ENCODE data around the gene TYW1.
"Not testable (repeated sequence)": the region's sequence is repeated elsewhere in the genome, so short reads cannot be mapped to it uniquely, and the experiment has no call there.

TYW1 gene

DNA sequence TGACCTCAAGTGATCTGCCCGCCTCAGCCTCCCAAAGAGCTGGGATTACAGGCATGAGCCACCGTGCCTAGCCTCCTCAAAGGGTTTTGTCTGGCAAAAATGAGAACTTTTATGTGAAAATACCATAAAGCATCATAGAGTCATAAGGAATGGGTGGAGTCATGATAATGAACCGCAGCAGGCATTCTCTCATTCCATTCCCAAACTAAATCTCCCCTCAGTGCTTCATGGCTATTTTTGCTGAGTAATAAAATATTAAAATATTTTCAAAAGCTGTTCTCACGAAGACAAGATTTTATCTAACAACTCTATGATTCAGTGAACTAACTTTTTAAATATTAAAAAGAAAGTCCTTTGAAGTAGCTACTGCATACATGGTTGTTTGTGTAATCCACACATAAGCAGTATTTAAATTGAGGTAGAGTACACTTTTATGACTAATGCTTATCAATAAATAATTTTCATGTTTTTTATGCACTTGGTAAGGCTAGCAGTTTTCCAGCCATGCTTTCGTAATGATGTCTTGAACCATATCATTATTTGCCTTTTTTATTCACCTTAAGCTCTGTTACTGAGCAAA, 195.6 kb downstream of the TYW1 start:
- DNase-seq (ENCODE audit: low read depth): not testable (repeated sequence)

GRCh38 chr7:67192889-67193613, 196.4 kb downstream of the TYW1 start:
- DNase-seq (ENCODE audit: low read depth): not testable (repeated sequence)

- DNase-seq (ENCODE audit: low read depth): not testable (repeated sequence)
Observed at GRCh38 chr7:67196176-67196575, 199.5 kb downstream of the TYW1 start.

GRCh38 chr7:67198865-67199526, 202.4 kb downstream of the TYW1 start:
- not testable (repeated sequence) for DNase-seq (ENCODE audit: low read depth)

DNA sequence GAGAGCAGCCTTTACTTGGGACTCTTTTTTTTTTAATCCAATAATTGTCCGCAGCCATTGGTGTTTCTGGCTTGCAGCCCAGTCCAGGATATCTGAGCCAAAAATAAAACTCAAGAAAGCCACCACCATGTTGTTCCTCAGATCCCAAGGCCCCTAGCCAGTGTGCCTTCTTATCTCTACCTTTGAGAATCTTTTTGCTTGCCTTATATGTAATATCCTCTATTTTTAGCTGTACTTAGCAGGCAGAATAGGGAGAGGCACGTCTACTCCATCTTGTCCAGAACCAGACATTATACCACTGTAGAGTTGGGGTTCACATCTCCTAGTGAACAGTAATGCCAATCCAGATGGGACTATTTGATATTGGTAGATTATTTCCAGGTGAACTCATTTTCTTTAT, 209.1 kb downstream of the TYW1 start:
- DNase-seq (ENCODE audit: low read depth): not testable (repeated sequence)

GRCh38 chr7:67206452-67206851, 209.8 kb downstream of the TYW1 start:
- DNase-seq (ENCODE audit: low read depth): no peak

DNA sequence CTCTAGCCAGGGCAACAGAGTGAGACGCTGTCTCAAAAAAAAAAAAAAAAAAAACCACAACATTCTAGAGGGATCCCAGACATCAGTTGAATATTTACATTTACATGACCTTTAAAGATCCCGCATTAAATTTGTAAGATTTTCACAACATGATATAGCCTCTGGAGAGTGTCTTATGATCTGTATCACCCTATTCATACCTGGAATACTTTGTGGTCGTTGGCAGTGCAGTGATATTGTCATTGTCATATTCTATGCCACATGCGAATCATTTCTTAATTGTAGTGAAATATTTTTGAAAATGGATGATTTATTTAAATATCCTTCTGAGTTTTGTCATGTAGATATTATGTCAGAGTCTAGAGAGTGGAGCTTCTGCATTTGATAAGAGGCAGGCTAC, 212.0 kb downstream of the TYW1 start:
- DNase-seq (ENCODE audit: low read depth): not testable (repeated sequence)

DNA sequence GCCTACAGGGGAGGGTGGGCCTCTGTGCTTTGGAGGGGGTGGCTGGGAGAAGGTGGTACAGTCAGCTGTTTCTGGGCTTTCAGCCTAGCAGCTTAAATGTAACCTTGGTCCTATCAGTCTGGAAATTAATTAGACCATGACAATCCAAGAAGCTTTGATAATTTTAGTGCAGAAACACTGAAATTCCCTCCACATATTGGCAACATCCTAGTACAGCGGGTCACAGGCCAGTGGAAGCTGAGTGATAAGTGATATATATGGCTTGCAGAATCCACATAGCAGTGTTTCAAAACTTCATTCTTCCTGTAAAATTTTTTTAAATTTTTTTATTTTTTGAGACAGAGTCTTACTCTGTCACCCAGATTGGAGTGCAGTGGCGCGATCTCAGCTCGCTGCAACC, 212.6 kb downstream of the TYW1 start:
- no peak for DNase-seq (ENCODE audit: low read depth)

GRCh38 chr7:67210567-67210966, 213.9 kb downstream of the TYW1 start:
- no peak for DNase-seq (ENCODE audit: low read depth)

- DNase-seq (ENCODE audit: low read depth): not testable (repeated sequence)
Observed at GRCh38 chr7:67211650-67212330, 215.2 kb downstream of the TYW1 start.

GRCh38 chr7:67213038-67213437, 216.4 kb downstream of the TYW1 start:
- not testable (repeated sequence) for DNase-seq (ENCODE audit: low read depth)

DNA sequence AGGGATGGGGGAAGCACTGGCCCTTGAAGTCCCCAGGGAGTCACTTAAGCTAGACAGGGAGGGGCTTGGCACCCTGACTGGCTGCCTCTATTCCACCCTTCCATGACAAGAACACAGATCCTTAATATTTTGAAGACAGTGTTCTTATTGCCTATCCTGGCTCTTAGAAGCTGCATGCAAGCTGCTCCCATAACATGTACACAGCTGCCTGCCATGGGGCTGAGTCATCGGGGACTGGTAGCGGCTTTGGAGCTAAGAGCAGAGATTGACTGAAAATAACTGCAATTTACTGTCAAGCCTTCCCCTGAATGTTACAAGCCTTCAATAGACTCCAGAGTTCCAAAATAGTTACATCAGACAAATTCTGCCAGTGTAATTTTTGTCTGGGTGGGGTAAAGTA, 226.9 kb downstream of the TYW1 start:
- not testable (repeated sequence) for DNase-seq (ENCODE audit: low read depth)

DNA sequence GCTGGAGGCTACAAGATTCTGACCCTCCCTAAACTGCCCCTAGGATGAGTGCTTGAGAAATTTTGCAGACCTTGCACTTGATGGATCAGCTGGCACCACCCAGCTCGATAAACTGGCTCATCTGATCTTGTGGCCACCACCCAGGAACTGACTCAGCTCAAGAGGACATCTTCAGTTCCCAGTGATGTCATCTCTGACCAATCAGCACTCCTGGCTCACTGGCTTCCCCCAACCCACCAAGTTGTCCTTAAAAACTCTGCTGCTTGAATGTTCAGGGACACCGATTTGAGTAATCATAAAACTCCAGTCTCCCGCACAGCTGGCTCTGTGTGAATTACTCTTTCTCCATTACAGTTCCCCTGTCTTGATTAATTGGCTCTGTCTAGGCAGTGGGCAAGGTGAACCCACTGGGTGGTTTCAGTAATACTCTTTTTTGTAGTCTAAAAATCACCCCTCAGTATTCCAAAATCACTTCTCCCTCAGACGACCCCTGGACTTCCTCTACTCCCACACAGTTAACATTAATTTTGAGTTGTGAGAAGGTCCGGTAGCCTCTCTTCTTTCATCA, 229.8 kb downstream of the TYW1 start:
- DNase-seq (ENCODE audit: low read depth): not testable (repeated sequence)

GRCh38 chr7:67226967-67227366, 230.3 kb downstream of the TYW1 start:
- not testable (repeated sequence) for DNase-seq (ENCODE audit: low read depth)

DNA sequence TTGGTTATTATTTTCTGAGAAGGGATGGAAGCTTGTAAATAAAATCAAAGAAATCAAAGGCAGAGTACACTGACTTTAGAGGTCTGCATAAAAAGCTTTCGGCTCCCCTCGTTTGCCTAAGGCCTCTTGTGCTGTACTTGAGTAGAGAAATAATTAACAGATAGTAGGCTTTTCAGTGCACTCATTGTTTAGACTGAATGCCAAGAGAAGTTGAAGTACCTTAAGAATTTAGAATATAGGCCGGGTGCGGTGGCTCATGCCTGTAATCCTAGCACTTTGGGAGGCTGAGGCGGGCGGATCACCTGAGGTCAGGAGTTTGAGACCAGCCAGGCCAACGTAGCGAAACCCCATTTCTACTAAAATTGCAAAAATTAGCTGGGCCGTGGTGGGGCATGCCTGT, 232.4 kb downstream of the TYW1 start:
- DNase-seq (ENCODE audit: low read depth): not testable (repeated sequence)

DNA sequence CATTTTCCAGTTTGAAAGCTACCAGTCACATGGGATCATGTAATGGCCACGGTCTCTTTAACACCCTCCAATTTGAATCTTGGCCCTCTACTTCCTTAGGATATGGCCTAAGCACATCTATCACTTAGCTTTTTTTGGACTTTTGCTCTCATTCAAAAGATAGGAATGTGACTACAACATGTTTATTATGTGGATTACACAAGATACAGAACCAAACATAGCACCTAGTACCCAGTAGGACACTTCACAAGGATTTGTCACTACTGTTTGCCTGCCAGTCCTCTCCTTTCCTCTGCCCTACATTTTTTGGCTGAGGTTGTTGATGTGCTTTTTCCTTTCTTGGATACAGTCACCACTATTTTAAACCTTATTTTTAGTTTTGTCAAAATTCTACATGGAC, 233.4 kb downstream of the TYW1 start:
- not testable (repeated sequence) for DNase-seq (ENCODE audit: low read depth)

GRCh38 chr7:67233506-67233905, 236.9 kb downstream of the TYW1 start:
- not testable (repeated sequence) for DNase-seq (ENCODE audit: low read depth)

DNA sequence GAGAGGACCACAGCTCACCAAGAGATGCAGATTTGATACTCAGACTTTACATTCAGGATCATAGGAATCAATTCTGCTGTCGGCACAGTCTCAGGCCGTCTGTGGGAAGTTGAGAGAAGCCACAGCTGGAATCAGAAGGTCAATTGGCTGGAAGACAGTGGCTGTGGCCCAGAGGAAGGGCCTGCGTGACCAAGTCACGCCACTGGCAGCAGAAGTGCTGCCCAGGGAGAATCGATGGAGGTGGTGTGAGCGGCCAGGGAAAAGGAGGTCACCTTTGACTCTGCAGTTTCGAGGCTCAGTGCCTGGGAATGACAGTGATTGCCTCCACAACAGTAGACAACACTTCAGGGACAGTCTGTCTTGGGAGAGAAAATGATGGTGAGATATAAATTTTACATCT, 239.6 kb downstream of the TYW1 start:
- DNase-seq (ENCODE audit: low read depth): not testable (repeated sequence)

GRCh38 chr7:67242871-67243270, 246.2 kb downstream of the TYW1 start:
- not testable (repeated sequence) for DNase-seq (ENCODE audit: low read depth)

DNA sequence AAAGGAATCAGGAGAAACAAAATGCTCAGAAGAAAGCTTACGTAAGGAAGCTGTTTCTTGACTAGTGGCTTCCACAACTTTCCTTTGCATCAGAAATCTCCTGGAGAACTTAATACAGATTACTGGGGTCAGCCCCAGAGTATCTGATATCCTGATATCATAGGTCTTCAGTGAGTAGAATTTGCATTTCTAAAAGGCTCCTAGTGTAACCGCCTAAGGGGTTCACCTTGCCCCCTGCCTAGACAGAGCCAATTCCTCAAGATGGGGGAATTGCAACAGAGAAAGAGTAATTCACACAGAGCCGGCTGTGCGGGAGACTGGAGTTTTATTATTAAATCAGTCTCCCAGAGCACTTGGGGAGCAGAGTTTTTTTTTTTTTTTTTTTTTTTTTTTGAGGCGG, 251.7 kb downstream of the TYW1 start:
- DNase-seq (ENCODE audit: low read depth): not testable (repeated sequence)

GRCh38 chr7:67251986-67252558, 255.4 kb downstream of the TYW1 start:
- DNase-seq (ENCODE audit: low read depth): no peak

- not testable (repeated sequence) for DNase-seq (ENCODE audit: low read depth)
Observed at GRCh38 chr7:67255076-67255475, 258.4 kb downstream of the TYW1 start.

Measured in activated T-cell treated with anti-CD3 and anti-CD28 coated beads for 24 hours (primary cell).